HL-60 (cell line): ENCODE results near the gene SH3RF1.

Source experiments
- DNase-seq, 2 experiments: peaks; one replicate each; pipeline ENCODE4 v3.0.0-alpha.2; 2010 to 2020; ENCODE audit warnings: low read depth in 1 of 2, low spot score in 1 of 2
- H3K27ac ChIP-seq: fragments of 250-450 bp; sonication (Bioruptor Pico); replicated peaks from 2 replicates; pipeline ENCODE4 v1.5.1; 2020; ENCODE audit warnings: mild to moderate bottlenecking, moderate library complexity
- H3K27me3 ChIP-seq: fragments of 250-450 bp; sonication (Bioruptor Pico); 2 replicates; pipeline ENCODE4 v1.5.1; 2021; ENCODE audit warnings: mild to moderate bottlenecking, moderate library complexity; ENCODE audit not compliant: insufficient read depth, poor library complexity, severe bottlenecking
- H3K4me3 ChIP-seq: replicated peaks from 2 replicates; pipeline ENCODE4 v1.5.1; 2011; ENCODE audit warnings: mild to moderate bottlenecking, control low read depth, low read length; ENCODE audit not compliant: insufficient read depth
- GABPA ChIP-seq: IDR thresholded peaks from 2 replicates; pipeline ENCODE4 v1.6.1; 2012; ENCODE audit warnings: low read depth
- POLR2AphosphoS5 ChIP-seq: IDR thresholded peaks from 2 replicates; pipeline ENCODE4 v1.6.1; 2012; ENCODE audit warnings: low read depth
- SPI1 ChIP-seq: IDR thresholded peaks from 2 replicates; pipeline ENCODE4 v1.6.1; 2012; ENCODE audit warnings: low read depth, mild to moderate bottlenecking, borderline replicate concordance
- TF ChIP-seq, protein P1 (sequence below): IDR thresholded peaks from 2 replicates; pipeline ENCODE4 v1.6.1; 2012; ENCODE audit warnings: low read depth; ENCODE audit not compliant: insufficient replicate concordance
- TF ChIP-seq, protein P2 (sequence below): IDR thresholded peaks from one replicate; pipeline ENCODE4 v1.5.1; 2011; ENCODE audit warnings: low read length, control low read depth, inconsistent platforms; ENCODE audit not compliant: insufficient read depth

The SH3RF1 gene

DNA sequence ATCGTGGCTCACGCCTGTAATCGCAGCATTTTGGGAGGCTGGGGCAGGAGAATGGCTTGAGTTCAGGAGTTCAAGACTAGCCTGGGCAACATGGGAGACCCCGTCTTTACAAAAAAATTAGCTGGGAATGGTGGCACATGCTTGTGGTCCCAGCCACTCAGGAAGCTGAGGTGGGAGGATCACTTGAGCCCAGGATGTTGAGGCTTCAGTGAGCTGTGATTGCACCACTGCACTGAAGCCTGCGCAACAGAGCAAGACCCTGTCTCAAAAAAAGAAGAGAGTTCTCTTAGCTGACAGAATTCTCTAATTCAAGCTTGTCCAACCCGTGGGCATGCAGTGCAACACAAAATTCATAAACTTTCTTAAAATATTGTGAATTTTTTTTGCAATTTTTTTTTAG, 165.1 kb downstream of the SH3RF1 start:
- no peak for DNase-seq
- Histone ChIP-seq H3K27ac (no peak overlapping the region), H3K4me3 (no peak overlapping the region), H3K27me3 (no peaks in the 10 kb centered on the region)
- TF ChIP-seq, protein P1, sequence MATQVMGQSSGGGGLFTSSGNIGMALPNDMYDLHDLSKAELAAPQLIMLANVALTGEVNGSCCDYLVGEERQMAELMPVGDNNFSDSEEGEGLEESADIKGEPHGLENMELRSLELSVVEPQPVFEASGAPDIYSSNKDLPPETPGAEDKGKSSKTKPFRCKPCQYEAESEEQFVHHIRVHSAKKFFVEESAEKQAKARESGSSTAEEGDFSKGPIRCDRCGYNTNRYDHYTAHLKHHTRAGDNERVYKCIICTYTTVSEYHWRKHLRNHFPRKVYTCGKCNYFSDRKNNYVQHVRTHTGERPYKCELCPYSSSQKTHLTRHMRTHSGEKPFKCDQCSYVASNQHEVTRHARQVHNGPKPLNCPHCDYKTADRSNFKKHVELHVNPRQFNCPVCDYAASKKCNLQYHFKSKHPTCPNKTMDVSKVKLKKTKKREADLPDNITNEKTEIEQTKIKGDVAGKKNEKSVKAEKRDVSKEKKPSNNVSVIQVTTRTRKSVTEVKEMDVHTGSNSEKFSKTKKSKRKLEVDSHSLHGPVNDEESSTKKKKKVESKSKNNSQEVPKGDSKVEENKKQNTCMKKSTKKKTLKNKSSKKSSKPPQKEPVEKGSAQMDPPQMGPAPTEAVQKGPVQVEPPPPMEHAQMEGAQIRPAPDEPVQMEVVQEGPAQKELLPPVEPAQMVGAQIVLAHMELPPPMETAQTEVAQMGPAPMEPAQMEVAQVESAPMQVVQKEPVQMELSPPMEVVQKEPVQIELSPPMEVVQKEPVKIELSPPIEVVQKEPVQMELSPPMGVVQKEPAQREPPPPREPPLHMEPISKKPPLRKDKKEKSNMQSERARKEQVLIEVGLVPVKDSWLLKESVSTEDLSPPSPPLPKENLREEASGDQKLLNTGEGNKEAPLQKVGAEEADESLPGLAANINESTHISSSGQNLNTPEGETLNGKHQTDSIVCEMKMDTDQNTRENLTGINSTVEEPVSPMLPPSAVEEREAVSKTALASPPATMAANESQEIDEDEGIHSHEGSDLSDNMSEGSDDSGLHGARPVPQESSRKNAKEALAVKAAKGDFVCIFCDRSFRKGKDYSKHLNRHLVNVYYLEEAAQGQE: no peak
- TF ChIP-seq, protein P2, sequence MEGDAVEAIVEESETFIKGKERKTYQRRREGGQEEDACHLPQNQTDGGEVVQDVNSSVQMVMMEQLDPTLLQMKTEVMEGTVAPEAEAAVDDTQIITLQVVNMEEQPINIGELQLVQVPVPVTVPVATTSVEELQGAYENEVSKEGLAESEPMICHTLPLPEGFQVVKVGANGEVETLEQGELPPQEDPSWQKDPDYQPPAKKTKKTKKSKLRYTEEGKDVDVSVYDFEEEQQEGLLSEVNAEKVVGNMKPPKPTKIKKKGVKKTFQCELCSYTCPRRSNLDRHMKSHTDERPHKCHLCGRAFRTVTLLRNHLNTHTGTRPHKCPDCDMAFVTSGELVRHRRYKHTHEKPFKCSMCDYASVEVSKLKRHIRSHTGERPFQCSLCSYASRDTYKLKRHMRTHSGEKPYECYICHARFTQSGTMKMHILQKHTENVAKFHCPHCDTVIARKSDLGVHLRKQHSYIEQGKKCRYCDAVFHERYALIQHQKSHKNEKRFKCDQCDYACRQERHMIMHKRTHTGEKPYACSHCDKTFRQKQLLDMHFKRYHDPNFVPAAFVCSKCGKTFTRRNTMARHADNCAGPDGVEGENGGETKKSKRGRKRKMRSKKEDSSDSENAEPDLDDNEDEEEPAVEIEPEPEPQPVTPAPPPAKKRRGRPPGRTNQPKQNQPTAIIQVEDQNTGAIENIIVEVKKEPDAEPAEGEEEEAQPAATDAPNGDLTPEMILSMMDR: no peak
- TF ChIP-seq GABPA (no peak), SPI1 (no peak), POLR2AphosphoS5 (no peak)

DNA sequence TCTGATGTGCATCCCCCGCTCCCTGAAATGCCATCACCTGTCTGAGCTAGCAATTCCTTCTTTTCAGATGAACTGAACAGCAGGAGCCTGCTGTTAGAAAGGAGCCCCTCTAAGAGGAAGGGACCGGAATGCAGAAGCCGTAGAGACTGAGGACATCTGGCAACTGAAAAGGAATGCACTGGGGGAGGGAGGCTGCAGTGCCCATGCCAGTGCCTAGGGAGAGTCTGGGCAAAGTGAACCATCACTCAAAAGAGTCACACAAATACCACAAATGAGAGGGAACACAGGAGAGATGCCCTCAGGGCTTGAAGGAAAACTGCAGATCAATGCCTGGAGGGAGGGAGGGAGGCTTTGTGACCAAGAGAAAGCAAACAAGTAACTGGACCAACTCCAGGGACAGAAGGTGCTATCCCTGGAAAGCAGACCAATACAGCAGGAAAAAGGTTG, 166.8 kb downstream of the SH3RF1 start:
- Histone ChIP-seq H3K4me3 (no peak overlapping the region), H3K27me3 (no peaks in the 10 kb centered on the region), H3K27ac (no peak overlapping the region)
- DNase-seq: no peak
- TF ChIP-seq GABPA: no peak
- TF ChIP-seq SPI1: no peak
- TF ChIP-seq, protein P2: no peak
- TF ChIP-seq, protein P1: no peak
- no peak for TF ChIP-seq POLR2AphosphoS5

DNA sequence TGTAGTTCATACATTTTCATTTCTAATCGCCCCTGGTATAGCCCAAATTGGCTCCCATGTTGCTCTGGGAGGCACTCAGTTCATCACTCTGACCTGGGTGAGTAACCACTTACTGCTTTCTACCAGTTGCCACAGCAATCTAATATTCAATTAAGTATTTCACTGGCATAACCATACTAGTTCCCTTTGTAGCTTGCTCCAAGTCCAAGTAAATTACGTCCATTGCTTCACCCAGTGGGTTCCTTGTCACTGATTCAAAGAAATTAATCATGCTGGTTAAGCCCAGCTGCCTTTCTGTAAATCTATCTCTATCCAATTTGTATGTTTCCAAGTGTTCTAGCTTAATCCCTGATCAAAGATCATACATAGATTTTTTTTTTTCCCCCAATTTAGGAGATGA, 168.7 kb downstream of the SH3RF1 start:
- Histone ChIP-seq H3K4me3 (no peak overlapping the region), H3K27me3 (no peaks in the 10 kb centered on the region), H3K27ac (no peak overlapping the region)
- no peak for DNase-seq
- TF ChIP-seq, protein P2: no peak
- TF ChIP-seq, protein P1: no peak
- TF ChIP-seq SPI1 (no peak), GABPA (no peak)
